ENCODE results near the gene DIP2C. TPM values are rescaled to one million over a fixed set of nuclear protein-coding genes. Genes with fewer than 3 reads are reported as not detected.

The DIP2C gene
- total and polyA plus RNA-seq, 3 donors from 2014 or later: 14.9 to 43.4 (median 30.1) TPM

- WGBS, 2 donors: 96 to 97% methylated on average over 4 of the region's 4 CpGs
- Histone ChIP-seq H3K9me3 (no peaks in the 10 kb centered on the region), H3K27ac (no peak overlapping the region), H3K27me3 (no peaks in the 10 kb centered on the region), H3K4me1 (no peaks in the 10 kb centered on the region), H3K4me3 (no peak overlapping the region), H3K36me3 (ENCODE audit: low read depth, missing control alignments) (no peaks in the 10 kb centered on the region)
- no peak for DNase-seq
- TF ChIP-seq, protein P1, sequence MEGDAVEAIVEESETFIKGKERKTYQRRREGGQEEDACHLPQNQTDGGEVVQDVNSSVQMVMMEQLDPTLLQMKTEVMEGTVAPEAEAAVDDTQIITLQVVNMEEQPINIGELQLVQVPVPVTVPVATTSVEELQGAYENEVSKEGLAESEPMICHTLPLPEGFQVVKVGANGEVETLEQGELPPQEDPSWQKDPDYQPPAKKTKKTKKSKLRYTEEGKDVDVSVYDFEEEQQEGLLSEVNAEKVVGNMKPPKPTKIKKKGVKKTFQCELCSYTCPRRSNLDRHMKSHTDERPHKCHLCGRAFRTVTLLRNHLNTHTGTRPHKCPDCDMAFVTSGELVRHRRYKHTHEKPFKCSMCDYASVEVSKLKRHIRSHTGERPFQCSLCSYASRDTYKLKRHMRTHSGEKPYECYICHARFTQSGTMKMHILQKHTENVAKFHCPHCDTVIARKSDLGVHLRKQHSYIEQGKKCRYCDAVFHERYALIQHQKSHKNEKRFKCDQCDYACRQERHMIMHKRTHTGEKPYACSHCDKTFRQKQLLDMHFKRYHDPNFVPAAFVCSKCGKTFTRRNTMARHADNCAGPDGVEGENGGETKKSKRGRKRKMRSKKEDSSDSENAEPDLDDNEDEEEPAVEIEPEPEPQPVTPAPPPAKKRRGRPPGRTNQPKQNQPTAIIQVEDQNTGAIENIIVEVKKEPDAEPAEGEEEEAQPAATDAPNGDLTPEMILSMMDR (IDR thresholded peaks at IDR 0.05): no peak
- no peak for TF ChIP-seq POLR2A (IDR thresholded peaks at IDR 0.05)
- intact Hi-C loops (cut with DNase I; ENCODE audit: low total_unique reads): no loop called here
Observed at GRCh38 chr10:404346-404745, 285.1 kb downstream of the DIP2C start.

DNA sequence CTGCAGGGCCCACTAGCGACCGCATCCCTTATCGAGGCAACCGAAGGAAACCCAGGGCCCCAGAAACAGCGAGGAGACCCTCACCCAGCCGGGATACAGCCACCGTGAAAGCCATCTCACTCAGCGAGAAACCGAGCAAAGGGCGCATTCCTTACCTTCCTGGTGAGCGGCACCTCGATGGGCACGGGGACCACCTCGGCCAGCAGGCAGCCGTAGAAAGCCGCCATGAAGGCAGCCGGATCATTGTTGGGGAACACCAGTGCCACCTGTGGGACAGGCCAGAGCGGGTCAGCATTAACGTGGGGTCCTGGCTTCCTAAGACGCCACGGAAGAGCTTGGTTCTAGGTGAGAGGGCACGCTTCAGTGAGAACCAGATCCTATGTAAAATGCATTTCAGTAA, 290.5 kb downstream of the DIP2C start:
- Histone ChIP-seq H3K9me3 (no peaks in the 10 kb centered on the region), H3K27ac (no peak overlapping the region), H3K36me3 (ENCODE audit: low read depth, missing control alignments) (no peaks in the 10 kb centered on the region), H3K4me1 (no peaks in the 10 kb centered on the region), H3K27me3 (no peaks in the 10 kb centered on the region), H3K4me3 (no peak overlapping the region)
- WGBS, 2 donors: 82 to 92% methylated on average over 13 to 22 of the region's 22 CpGs
- intact Hi-C loops (cut with DNase I; ENCODE audit: low total_unique reads): no loop called here
- TF ChIP-seq POLR2A (IDR thresholded peaks at IDR 0.05): no peak
- TF ChIP-seq, protein P1 (IDR thresholded peaks at IDR 0.05): no peak
- DNase-seq: no peak

- Histone ChIP-seq H3K9me3 (no peaks in the 10 kb centered on the region), H3K4me1 (no peaks in the 10 kb centered on the region), H3K27ac (no peak overlapping the region), H3K36me3 (ENCODE audit: low read depth, missing control alignments) (no peaks in the 10 kb centered on the region), H3K27me3 (no peaks in the 10 kb centered on the region), H3K4me3 (no peak overlapping the region)
- DNase-seq: no peak
- intact Hi-C loops (cut with DNase I; ENCODE audit: low total_unique reads): no loop called here
- WGBS, 2 donors: 88 to 93% methylated on average over 18 of the region's 18 CpGs
- TF ChIP-seq POLR2A (IDR thresholded peaks at IDR 0.05): no peak
- TF ChIP-seq, protein P1 (IDR thresholded peaks at IDR 0.05): no peak
Observed at GRCh38 chr10:397321-398068, 292.0 kb downstream of the DIP2C start.

GRCh38 chr10:396535-397220, 292.8 kb downstream of the DIP2C start:
- no peaks in the 10 kb centered on the region for H3K9me3 ChIP-seq
- H3K27me3 ChIP-seq: no peaks in the 10 kb centered on the region
- WGBS, 2 donors: 34 to 52% methylated on average over 6 to 8 of the region's 8 CpGs
- DNase-seq: no peak
- no peak overlapping the region for H3K4me3 ChIP-seq
- no peaks in the 10 kb centered on the region for H3K4me1 ChIP-seq
- no peak overlapping the region for H3K27ac ChIP-seq
- no peak for TF ChIP-seq POLR2A (IDR thresholded peaks at IDR 0.05)
- TF ChIP-seq, protein P1 (IDR thresholded peaks at IDR 0.05): no peak
- intact Hi-C loops (cut with DNase I; ENCODE audit: low total_unique reads): no loop called here
- no peaks in the 10 kb centered on the region for H3K36me3 ChIP-seq (ENCODE audit: low read depth, missing control alignments)

Data from testis (tissue), 3 donors.